Astrocyte of the cerebellum (primary cell): Measurements from ENCODE around the gene TCF4.

Source experiments
- DNase-seq: peaks from one replicate; pipeline ENCODE4 v3.0.0-alpha.2; 2011; ENCODE audit warnings: low read depth
- H3K4me3 ChIP-seq: 2 replicates; pipeline ENCODE4 v1.5.1; 2011; ENCODE audit warnings: mild to moderate bottlenecking, low read depth, low read length, moderate library complexity
- CTCF ChIP-seq: IDR thresholded peaks from 2 replicates; pipeline ENCODE4 v1.5.1; 2012; ENCODE audit warnings: low read length, low read depth, moderate library complexity, mild to moderate bottlenecking; ENCODE audit errors: missing control alignments
- in situ Hi-C: cut with HindIII; loops from 2 replicates; pipeline ENCODE4 v1.10.0; 2017; ENCODE audit warnings: low sequenced_read_pairs

TCF4 gene

GRCh38 chr18:55258088-55258487, 329.9 kb downstream of the TCF4 start:
- DNase-seq, result no peak
- in situ Hi-C loops, result no loop called here
- TF ChIP-seq CTCF, result no peak
- H3K4me3 ChIP-seq, result no peak overlapping the region

- H3K4me3 ChIP-seq, result no peak overlapping the region
- no peak for DNase-seq
- in situ Hi-C loops, result no loop called here
- TF ChIP-seq CTCF, result no peak
These were observed 331.1 kb downstream of the TCF4 start for GRCh38 chr18:55256929-55257289.

GRCh38 chr18:55256226-55256928, 331.6 kb downstream of the TCF4 start:
- no peak for TF ChIP-seq CTCF
- H3K4me3 ChIP-seq, result no peak overlapping the region
- in situ Hi-C loops, result no loop called here
- no peak for DNase-seq

GRCh38 chr18:55253814-55254213, 334.2 kb downstream of the TCF4 start:
- TF ChIP-seq CTCF, result no peak
- no peak for DNase-seq
- in situ Hi-C loops, result no loop called here
- no peak overlapping the region for H3K4me3 ChIP-seq

GRCh38 chr18:55252901-55253300, 335.1 kb downstream of the TCF4 start:
- TF ChIP-seq CTCF, result no peak
- in situ Hi-C loops, result no loop called here
- DNase-seq, result no peak
- H3K4me3 ChIP-seq, result no peak overlapping the region

- in situ Hi-C loops, result no loop called here
- DNase-seq, result no peak
- no peak for TF ChIP-seq CTCF
- no peak overlapping the region for H3K4me3 ChIP-seq
These were observed 335.8 kb downstream of the TCF4 start for GRCh38 chr18:55252053-55252675.
